ELR (cell line): ENCODE data around the gene MACC1.

Experiments used
- DNase-seq: peaks from one replicate; pipeline ENCODE4 v3.0.0-alpha.2; 2015; ENCODE audit warnings: low read depth

Gene MACC1, protein sequence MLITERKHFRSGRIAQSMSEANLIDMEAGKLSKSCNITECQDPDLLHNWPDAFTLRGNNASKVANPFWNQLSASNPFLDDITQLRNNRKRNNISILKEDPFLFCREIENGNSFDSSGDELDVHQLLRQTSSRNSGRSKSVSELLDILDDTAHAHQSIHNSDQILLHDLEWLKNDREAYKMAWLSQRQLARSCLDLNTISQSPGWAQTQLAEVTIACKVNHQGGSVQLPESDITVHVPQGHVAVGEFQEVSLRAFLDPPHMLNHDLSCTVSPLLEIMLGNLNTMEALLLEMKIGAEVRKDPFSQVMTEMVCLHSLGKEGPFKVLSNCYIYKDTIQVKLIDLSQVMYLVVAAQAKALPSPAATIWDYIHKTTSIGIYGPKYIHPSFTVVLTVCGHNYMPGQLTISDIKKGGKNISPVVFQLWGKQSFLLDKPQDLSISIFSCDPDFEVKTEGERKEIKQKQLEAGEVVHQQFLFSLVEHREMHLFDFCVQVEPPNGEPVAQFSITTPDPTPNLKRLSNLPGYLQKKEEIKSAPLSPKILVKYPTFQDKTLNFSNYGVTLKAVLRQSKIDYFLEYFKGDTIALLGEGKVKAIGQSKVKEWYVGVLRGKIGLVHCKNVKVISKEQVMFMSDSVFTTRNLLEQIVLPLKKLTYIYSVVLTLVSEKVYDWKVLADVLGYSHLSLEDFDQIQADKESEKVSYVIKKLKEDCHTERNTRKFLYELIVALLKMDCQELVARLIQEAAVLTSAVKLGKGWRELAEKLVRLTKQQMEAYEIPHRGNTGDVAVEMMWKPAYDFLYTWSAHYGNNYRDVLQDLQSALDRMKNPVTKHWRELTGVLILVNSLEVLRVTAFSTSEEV

DNA sequence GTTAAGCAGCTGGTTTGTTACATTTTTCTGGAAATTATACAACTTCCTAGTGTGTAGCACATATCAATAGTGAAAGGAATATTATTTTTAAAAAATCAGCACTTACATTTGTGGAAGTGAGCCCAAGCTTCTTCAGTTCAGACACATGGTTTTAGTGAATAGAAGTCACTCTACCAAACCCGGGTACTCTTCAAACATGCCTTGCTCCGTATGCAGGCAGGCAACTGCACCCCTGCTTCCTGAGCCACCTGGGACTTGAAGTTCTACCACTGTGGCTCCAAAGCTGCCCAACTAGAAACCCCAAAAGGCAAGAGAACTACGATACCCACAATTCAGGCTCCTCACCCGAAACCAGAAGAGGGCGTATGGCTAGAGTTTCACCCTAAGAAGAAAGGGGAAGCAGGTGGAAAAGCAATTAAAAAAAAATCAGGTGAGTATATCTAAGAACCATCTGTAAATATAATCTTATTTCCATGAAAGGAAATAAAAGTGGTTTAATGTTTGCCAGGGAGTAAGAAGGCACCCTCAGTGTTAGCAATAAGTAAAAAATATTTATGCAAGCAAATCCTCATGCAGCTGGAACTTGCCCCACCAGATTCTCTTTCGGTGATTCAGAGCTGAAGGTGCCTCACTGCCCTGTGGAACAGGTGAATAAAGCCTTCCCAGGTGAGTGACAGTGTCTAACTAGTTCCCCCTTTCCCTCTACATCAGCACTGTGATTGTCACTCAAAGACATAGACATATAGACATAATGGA lies at the start of gene MACC1:
Gene MACC1 (minus strand): TSS at position 192 of the 756 bp plus-strand sequence. CDS start 55,522 bp downstream, outside the sequence.
- no peak for DNase-seq

DNA sequence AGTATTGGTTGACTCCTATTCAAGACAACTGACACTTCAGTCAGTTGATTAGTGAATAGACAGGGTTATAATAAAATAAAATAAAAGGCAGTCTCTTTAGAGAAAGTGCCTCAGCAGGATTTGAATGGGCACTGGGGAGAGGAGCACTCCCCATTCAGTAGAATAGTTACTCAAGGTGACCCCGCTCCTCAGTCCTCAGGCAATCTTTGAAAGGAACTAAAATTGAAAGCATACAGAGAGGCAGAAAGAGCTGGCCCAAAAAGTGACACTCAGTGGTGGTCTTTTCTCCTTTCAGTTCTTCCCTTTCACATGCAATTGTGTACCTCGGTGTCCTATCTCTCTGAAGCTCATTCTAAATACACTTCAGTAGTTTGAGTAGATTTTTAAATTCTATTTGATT lies 47.4 kb upstream of the MACC1 start:
- no peak for DNase-seq

DNA sequence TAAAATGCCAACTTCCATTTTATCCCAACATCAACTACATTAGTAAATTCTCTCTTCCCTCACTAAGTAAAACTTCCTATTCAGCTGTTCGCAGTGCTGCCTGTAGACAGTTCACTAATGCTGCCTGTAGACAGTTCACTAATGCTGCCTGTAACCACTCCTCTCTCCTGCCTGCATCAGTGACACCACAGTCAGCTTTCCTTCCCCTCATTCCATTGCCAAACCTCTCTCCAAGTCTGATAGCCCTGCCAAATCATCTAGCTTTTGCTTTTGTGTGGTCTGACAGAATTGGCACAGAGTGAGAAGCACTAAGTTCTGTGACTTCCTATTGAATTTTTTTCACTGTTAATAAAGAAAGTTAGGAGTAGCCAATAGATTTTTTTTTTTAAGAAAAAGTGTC lies 43.0 kb upstream of the MACC1 start:
- DNase-seq: no peak

DNA sequence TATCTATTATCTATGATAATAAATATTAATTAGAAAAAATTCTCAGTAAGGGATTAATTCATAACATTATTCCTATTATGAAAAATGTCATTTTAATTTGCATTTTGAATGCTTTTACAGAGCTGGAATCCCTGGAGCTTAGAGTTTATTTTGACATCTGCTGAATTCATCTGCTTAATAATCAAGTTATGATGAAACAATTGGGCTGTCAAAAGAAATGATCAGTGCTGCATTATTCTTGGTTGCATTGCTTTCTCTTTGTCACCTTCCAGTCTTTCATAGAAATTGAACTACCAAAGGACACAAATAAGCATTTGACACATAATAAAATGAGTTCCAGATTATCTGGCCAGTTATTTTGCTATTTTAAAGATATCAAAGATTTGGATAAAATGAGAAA lies 40.0 kb upstream of the MACC1 start:
- DNase-seq: no peak

DNA sequence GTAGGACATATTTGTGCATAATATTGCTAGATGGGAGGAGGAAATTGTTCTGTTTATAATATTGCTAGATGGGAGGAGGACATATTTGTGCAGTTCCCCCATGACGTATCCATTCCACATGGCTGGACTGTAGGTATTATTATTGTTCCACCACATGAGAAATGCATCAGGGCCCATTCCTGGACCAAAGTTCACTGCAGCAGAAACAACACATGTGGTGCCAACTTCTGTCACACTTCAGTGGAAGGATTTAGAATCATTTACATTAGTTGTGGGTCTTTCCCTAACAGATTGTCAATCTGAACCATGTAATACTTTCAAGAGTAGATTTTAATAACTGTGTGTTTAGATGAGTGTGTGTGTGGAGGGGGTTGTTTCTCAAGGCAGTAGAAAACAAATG lies 32.7 kb upstream of the MACC1 start:
- DNase-seq: no peak

DNA sequence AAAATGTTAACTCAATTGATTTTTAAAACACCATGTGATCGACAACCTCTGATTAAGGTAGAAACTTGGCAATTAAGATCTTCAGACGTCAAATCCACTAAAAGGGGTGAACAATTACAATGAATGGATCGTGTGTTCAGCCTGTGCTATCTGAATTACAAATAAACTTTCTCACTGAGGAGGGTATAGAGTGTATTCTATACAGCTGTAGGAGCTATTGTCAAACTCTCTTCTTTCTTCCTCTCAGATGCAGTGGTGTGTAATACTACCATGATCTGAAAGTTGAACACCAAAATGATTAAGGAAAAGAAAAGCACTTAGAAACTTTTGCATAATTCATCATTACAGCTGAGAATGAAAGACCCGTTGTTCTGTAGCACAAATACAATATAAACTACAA lies 32.2 kb upstream of the MACC1 start:
- DNase-seq: no peak

DNA sequence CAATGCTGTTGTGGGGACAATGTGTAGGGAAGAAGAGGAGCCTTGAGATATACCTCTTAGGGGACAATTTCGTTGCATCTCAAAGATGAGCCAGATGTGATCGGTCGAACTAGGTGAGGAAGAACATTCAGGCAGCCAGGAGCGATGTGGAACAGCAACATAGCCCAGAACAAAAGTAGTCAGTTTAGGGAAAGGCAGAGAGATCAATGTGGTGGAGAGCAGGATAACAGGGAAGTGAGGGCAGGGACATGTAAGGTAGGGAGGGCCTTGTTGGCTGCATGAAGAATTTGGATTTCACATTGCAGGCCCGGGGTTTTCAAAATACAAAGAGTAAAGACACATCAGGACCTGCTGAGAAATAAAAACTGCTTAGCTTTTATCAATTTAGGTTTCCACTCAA lies 29.1 kb upstream of the MACC1 start:
- DNase-seq: no peak

DNA sequence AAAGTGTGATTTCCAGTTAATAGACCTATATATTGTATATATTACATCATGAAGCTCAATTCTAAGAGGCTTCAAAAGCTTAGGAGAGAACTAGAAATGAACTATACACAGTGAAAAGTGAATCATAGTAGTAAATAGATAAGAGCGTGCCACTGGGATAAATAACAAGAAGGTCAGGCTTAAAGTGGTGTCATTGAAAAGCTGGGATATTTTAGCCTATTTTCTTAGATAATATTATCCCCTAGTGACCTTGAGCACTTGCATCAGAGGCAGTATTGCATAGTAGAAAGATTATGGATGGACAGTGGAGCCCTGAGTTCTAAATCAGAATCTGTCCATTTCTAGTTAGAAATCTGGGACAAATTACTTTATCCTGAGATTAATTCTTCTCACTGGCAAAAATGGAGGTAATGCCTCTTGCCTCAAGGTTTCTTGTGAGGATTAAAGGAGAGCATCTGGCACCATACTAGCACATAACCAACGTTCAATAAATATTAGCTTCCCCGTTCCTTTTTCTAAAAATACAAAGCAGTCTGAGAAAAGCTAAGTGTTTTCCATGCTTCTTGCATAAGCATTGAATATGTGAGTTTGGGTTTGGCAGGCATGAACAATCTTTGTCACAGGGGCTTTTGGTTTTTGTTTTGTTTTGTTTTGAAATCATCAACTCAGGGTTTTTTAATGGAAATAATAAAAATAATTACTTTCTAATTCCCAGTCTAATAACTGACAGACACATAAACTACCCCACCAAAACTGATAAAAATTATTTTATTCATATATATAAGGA lies 27.3 kb upstream of the MACC1 start:
- no peak for DNase-seq

DNA sequence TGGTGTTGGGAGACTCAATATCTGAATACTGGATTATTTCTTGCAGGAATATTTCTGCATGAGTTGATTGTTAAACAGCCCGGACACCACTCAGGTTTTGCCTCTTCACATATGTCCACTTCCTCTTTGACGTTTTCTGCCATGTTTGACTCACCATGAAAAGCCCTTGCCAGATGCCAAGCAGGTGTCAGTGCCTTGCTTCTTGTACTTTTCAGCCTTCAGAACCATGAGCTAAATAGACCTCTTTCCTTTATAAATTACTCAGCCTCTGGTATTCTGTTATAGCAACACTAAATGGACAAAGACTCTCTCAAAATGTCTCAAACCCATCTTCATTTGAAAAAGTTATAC lies 24.7 kb upstream of the MACC1 start:
- DNase-seq: no peak

DNA sequence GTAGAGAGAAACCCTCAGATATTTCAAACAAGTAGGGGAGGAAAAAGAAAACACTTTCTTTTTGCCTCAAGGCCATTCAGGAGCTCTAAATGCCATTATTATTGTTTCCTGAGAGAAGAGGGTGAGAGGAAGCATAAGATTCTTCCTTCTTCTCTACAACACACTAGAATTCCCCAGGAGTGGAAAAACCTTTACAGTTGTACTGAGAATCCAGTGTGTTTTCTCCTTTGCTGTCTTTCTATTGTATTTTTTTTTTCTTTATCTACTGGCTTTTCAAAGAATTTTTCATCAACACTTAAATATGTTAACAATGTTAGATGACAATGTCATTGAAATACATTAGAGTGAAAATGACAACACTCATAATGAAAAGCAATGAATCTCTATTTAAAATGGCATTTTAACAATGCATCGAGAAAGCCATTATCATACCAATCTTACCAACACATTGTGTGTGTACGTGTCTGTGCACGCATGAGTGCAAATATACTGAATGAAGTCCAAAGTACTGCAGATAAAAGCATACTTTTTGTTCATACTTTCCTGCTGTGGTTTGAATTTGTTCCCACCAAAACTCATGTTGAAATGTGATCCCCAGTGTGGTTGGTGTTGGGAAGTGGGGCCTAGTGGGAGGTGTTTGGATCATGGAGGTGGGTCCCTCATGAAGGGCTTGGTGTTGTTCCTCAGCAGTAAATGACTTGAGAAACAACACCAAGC lies 24.2 kb upstream of the MACC1 start:
- DNase-seq: no peak

DNA sequence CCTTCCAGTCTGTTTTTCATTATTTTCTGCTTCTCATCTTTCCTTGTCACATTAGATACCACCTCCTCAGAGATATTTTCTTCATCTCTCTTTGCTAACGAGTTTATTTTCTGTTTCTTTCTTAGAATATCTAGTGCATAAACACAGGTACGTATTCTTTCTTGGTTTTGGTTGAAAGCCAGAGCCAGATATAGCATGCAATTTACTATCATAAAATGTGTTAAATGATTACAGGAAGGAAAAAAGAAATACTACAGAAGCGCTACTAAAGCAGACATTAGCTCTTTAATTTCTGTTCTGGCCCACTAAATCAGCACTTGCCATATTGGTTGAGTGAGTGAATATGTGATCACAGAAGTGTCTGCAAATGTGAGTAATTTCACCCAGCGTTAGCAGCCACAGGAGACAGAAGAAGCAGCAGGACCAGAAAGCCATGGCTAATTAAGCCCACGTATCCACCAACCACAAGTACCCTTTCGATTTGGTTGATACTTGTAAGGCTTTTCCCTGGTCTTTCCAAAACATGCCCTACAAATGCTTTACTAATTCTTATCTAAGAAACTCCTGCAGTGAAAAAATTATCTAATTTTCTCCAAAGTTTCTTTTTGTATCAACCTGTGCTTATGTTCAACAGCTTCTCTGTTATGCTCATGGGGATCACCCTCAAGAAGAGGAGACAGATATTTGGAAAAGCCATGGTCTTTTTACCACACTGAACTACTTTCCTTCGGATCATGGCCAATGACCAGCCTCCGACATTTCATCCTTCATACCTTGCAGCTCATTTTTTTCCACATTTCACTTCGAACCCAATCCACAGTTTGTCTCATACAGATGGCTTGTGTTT lies 23.1 kb upstream of the MACC1 start:
- DNase-seq: no peak

DNA sequence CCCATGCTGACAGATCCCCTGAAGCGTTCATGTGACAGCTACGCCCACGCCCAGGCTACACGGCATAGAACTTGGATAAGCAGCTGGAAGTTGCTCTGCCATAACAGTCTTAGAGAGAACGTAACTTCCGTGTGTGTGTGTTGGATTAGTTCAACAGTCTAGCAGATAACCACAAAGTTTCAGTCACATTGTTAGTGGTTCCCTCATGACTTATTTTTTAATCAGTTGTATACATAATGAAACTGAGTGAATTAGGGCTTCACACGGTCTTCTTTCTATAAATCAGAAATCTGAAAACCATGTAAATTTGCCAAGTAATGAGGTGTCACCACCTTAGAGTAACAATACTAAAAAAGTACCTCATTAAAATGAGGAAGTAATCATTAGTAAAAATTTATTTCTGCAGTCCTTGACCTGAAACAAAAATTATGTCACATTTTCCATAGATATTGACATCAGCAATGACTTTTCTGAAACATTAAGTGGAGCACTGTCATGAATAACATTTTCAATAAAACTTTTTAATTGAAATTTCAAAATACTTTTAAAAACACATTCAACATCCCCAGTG lies 21.7 kb upstream of the MACC1 start:
- DNase-seq: no peak

DNA sequence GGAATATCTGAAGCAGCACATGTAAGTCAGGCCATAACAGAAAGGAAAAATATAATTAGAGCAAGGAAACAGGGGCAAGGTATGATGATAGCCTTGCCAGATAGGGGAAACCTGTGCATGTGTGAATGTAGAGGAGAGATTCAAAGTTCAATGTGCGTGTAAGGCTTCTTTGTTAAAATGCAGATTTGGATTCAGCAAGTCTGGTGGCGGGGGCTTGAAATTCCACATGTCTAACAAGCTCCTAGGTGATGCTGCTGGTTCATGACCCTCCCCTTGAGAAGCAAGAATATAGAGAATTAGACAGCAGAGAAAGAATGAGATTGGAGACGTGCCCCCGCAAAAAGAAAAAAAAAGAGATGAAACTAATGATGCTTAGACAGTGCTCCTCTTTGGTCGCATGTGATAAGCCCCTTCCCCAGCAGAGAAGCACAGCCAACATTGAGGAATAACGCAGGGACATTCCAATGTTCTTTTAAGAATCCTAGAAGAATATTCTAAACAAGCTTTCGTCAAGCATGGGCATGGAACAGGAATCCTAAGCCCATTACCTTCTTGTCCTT lies 21.1 kb upstream of the MACC1 start:
- no peak for DNase-seq

DNA sequence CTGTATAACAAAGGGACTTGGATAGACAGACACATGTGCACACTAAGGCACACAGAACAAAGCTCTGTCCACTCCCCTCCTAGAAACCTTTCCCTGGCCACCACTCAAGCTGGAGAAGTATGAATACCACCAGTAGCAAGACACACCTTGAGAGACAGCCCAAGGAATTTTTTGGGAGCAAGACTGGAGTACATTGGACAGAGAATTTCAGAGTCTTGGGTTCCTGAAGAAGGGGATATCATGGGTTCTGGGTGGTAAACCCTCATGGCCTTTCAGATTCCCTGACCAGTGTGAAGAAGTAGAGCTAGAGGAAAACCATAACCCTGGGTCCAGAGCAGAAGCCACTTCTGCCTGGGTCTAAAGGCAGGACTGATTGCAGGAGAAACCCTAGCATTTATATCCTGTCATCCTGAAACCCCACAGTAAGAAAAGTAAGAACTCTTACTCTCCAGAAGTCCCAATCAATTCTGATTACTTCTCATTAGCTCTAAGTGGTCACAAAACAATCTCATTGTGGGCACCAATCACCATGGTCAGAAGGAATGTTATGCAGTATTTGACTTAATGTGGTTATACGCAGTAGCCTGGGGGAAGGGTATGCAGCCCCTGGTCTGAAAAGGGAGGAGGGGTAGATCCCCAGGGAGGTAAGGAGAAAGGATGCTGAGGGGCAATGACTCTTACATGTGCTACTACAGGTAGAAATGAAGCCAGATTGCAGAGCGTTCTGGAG lies 20.4 kb upstream of the MACC1 start:
- DNase-seq: no peak

DNA sequence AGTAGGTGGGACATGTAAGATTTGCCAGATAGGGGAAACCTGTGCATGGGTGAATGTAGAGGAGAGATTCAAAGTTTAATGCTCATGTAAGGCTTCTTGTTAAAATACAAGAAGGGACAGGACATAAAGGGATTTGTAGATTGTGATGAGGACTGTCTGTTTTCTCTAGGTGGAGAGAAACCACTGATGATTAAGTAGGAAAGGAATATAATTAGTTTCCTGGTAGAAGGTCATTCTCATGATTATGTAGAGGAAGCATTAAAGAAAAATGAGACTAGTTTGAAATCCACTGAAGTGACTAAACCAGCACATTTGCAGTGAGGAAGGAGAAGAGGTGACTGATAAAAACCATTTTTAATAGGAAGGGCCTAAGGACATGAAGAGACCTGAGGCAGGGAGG lies 19.6 kb upstream of the MACC1 start:
- DNase-seq: peak; percentile 26

DNA sequence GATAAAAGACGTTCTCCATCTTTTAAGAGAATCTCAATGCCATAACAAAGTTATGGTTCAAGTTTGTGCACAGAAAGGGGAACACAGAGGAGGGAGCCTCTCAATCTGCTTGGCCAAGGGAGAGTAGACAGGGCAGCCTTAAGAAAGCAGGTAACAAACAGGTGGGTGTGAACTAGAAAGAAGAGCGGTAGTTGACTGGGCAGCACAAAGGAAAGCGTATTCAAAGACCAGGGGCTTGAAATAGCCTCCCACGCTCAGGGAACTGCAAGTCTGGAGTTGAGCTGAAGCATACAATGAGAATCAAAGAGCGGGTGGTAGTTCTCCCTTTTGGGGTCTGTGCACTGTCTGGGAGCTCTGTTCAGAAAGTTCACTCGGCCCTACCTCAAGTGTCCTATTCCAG lies 18.9 kb upstream of the MACC1 start:
- no peak for DNase-seq

DNA sequence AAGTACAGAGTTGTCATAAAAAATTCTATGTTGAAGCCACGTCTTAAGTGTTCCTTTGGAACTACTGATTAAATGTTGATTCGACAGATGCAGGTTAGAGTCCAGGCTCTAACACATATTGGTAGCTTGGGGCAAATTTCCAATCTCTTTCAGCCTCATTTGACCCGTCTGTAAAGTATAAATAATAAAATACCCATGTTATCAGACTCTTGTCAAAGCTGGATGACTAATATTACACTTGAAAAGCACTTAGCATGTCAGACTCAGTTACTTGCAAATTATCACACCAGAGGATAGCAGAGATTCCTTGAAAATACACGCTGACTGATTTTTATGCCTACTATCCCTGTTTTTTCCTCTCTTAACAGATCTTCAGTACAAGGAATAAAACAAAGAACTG lies 18.1 kb upstream of the MACC1 start:
- no peak for DNase-seq

DNA sequence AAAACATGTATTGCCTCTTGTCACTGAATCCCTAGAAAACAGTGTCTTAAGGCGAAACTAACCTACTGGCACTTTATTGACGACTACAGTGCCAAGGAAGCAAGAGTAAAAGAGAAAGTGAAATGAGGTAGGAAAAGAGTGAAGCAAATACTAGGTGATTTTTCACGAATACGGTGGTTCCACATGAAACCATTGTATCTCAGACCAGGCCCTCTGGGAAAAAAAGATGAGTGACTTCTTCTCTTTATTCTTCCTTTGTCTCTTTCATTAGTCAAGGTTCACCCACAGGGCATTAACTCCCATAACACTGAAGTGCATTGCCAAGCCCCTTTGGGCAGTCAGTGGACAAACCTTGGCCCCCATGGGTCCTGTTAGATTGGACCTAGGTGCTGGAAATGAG lies 16.2 kb upstream of the MACC1 start:
- no peak for DNase-seq

DNA sequence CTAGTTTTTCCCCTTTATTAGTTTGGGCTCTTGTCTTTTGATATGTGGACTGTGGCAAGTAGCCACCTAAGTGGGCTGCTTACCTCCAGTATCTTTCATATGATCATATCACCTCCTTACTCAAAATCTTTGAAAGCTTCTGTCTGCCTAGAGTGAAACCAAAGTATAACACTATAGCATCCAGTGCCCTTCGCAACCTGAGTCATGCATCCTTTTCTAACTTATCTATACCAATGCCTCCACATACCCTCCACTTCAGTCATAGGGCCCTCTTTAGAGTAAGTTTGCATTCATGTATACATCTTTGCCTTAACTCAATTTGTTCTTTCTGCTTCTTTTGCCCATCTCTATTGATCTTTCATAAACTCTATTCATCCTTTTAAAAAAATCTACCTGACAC lies 15.7 kb upstream of the MACC1 start:
- DNase-seq: no peak
